HEK293 (cell line): Measurements from ENCODE around the gene CCDC51.

Experiments used
- CTCF ChIA-PET: fragments of 350-600 bp; formaldehyde crosslinking; extraction: SDS; loops from one replicate; lab custom pipeline; 2021; ENCODE audit warnings: antibody characterized with exemption; lab: Yijun Ruan, JAX
- POLR2A ChIA-PET: fragments of 300-600 bp; formaldehyde crosslinking; extraction: SDS; loops from one replicate; lab custom pipeline; 2020; ENCODE audit warnings: antibody characterized with exemption, inconsistent platforms; lab: Yijun Ruan, JAX
- H3K27ac ChIP-seq: fragments of 200-500 bp; sonication (Bioruptor generic); 2 replicates; pipeline ENCODE4 v1.5.1; 2014; ENCODE audit warnings: low read depth, low read length, control low read depth, inconsistent platforms; ENCODE audit errors: extremely low read depth
- H3K36me3 ChIP-seq, 2 experiments: fragments of 200-500 bp in 1 of 2; sonication (Bioruptor generic) in 1 of 2; 1 replicate in 1 of 2; 2 replicates in 1 of 2; pipeline ENCODE4 v1.5.1; 2014 to 2017; ENCODE audit warnings: inconsistent platforms in 2 of 2, low read length in 2 of 2; ENCODE audit not compliant: control insufficient read depth in 2 of 2, insufficient read depth in 1 of 2
- H3K4me1 ChIP-seq: fragments of 200-500 bp; sonication (Bioruptor generic); 2 replicates; pipeline ENCODE4 v1.5.1; 2014; ENCODE audit warnings: mild to moderate bottlenecking, low read length, inconsistent platforms; ENCODE audit not compliant: control insufficient read depth, insufficient read depth
- H3K4me3 ChIP-seq: 2 replicates; pipeline ENCODE4 v1.5.1; 2011; ENCODE audit warnings: low read depth, mild to moderate bottlenecking, control low read depth, low read length, moderate library complexity
- H3K9me3 ChIP-seq: fragments of 200-500 bp; sonication (Bioruptor generic); 2 replicates; pipeline ENCODE4 v1.5.1; 2014; ENCODE audit warnings: low read depth, low read length, inconsistent platforms; ENCODE audit not compliant: control insufficient read depth, insufficient read depth
- GLIS2 ChIP-seq: fragments of 450-650 bp; formaldehyde crosslinking; IDR thresholded peaks from 2 replicates; pipeline ENCODE4 v1.5.1; 2016; ENCODE audit warnings: missing biosample characterization, missing genetic modification characterization
- KLF16 ChIP-seq: fragments of 450-650 bp; formaldehyde crosslinking; IDR thresholded peaks from 2 replicates; pipeline ENCODE4 v1.5.1; 2017; ENCODE audit warnings: missing biosample characterization, missing genetic modification characterization
- KLF8 ChIP-seq: fragments of 450-650 bp; formaldehyde crosslinking; IDR thresholded peaks from 2 replicates; pipeline ENCODE4 v1.5.1; 2016; ENCODE audit warnings: missing biosample characterization, missing genetic modification characterization
- MZF1 ChIP-seq: fragments of 450-650 bp; formaldehyde crosslinking; IDR thresholded peaks from 2 replicates; pipeline ENCODE4 v1.5.1; 2017; ENCODE audit warnings: missing biosample characterization, missing genetic modification characterization, borderline replicate concordance
- SALL2 ChIP-seq: fragments of 450-650 bp; formaldehyde crosslinking; IDR thresholded peaks from 2 replicates; pipeline ENCODE4 v1.5.0; 2017; ENCODE audit warnings: missing biosample characterization, mild to moderate bottlenecking, missing genetic modification characterization, borderline replicate concordance
- SP7 ChIP-seq: fragments of 450-650 bp; formaldehyde crosslinking; IDR thresholded peaks from 2 replicates; pipeline ENCODE4 v1.5.1; 2016; ENCODE audit warnings: missing biosample characterization, missing genetic modification characterization
- ZFP3 ChIP-seq: fragments of 450-650 bp; formaldehyde crosslinking; IDR thresholded peaks from 2 replicates; pipeline ENCODE4 v1.5.1; 2016; ENCODE audit warnings: low read depth, missing biosample characterization, missing genetic modification characterization
- ZNF112 ChIP-seq: fragments of 450-650 bp; formaldehyde crosslinking; IDR thresholded peaks from 2 replicates; pipeline ENCODE4 v1.5.0; 2017; ENCODE audit warnings: missing biosample characterization, missing genetic modification characterization
- ZNF155 ChIP-seq: fragments of 450-650 bp; formaldehyde crosslinking; IDR thresholded peaks from 2 replicates; pipeline ENCODE4 v1.5.1; 2016; ENCODE audit warnings: missing biosample characterization, missing genetic modification characterization
- ZNF202 ChIP-seq: fragments of 450-650 bp; formaldehyde crosslinking; IDR thresholded peaks from 2 replicates; pipeline ENCODE4 v1.5.1; 2016; ENCODE audit warnings: missing biosample characterization, missing genetic modification characterization, borderline replicate concordance
- ZNF239 ChIP-seq: fragments of 450-650 bp; formaldehyde crosslinking; IDR thresholded peaks from 2 replicates; pipeline ENCODE4 v1.5.1; 2016; ENCODE audit warnings: missing biosample characterization, missing genetic modification characterization
- ZNF416 ChIP-seq: fragments of 450-650 bp; formaldehyde crosslinking; IDR thresholded peaks from 2 replicates; pipeline ENCODE4 v1.5.1; 2016; ENCODE audit warnings: missing biosample characterization, missing genetic modification characterization
- ZNF426 ChIP-seq: fragments of 450-650 bp; formaldehyde crosslinking; IDR thresholded peaks from 2 replicates; pipeline ENCODE4 v1.5.1; 2017; ENCODE audit warnings: missing biosample characterization, missing genetic modification characterization, mild to moderate bottlenecking, inconsistent platforms, moderate library complexity
- ZNF433 ChIP-seq: fragments of 450-650 bp; formaldehyde crosslinking; IDR thresholded peaks from 2 replicates; pipeline ENCODE4 v1.5.1; 2016; ENCODE audit warnings: missing biosample characterization, missing genetic modification characterization, low read depth
- ZNF473 ChIP-seq: fragments of 450-650 bp; formaldehyde crosslinking; IDR thresholded peaks from 2 replicates; pipeline ENCODE4 v1.5.1; 2017; ENCODE audit warnings: missing biosample characterization, missing genetic modification characterization
- ZNF544 ChIP-seq: fragments of 450-650 bp; formaldehyde crosslinking; IDR thresholded peaks from 2 replicates; pipeline ENCODE4 v1.5.0; 2017; ENCODE audit warnings: missing biosample characterization, missing genetic modification characterization
- ZNF558 ChIP-seq: fragments of 450-650 bp; formaldehyde crosslinking; IDR thresholded peaks from 2 replicates; pipeline ENCODE4 v1.5.1; 2016; ENCODE audit warnings: missing biosample characterization, missing genetic modification characterization
- ZNF837 ChIP-seq: fragments of 450-650 bp; formaldehyde crosslinking; IDR thresholded peaks from 2 replicates; pipeline ENCODE4 v1.5.1; 2016; ENCODE audit warnings: missing biosample characterization, missing genetic modification characterization
- TF ChIP-seq, protein P1 (sequence below): fragments of 450-650 bp; formaldehyde crosslinking; conservative IDR thresholded peaks from 2 replicates; pipeline ENCODE4 v1.5.1; 2016; ENCODE audit warnings: low read depth, missing biosample characterization, missing genetic modification characterization
- TF ChIP-seq, protein P2 (sequence below): fragments of 450-650 bp; formaldehyde crosslinking; optimal IDR thresholded peaks from 2 replicates; pipeline ENCODE3; 2016; ENCODE audit warnings: missing biosample characterization, mild to moderate bottlenecking, missing genetic modification characterization
- TF ChIP-seq, protein P3 (sequence below): fragments of 450-650 bp; formaldehyde crosslinking; IDR thresholded peaks from 2 replicates; pipeline ENCODE4 v1.5.1; 2016; ENCODE audit warnings: missing biosample characterization, missing genetic modification characterization
- TF ChIP-seq, protein P4 (sequence below): fragments of 450-650 bp; formaldehyde crosslinking; IDR thresholded peaks from 2 replicates; pipeline ENCODE4 v1.5.1; 2017; ENCODE audit warnings: missing biosample characterization, missing genetic modification characterization
- TF ChIP-seq, protein P5 (sequence below): fragments of 450-650 bp; formaldehyde crosslinking; conservative IDR thresholded peaks from 2 replicates; pipeline ENCODE4 v1.5.1; 2016; ENCODE audit warnings: low read depth, missing biosample characterization, missing genetic modification characterization

Gene CCDC51

DNA sequence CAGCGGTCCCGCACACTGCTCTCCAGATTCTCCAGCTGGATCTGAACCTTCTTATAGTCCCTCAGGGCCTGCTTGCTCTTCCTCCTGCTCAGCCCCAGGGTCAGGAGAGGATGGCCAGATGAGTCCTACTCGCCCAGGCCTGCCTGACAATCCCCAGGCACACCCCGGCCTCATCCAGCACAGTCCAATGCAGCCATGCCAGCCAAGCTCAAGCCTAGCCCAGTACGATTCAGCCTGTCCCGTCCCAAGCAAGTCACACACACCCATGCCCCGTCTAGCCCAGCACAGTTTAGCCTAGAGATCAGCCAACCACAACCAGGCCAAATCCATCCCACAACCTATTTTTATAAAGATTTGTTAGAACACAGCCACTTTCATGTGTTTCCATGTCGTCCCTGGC lies 26.8 kb downstream of the CCDC51 start:
- CTCF ChIA-PET = interaction anchor here (1.1 to 2.0 kb wide), 2 partner anchors 12 to 23 kb away, joined by 5 to 8 read pairs; no protein-coding TSS in a partner anchor
- H3K4me1 ChIP-seq = no peaks in the 10 kb centered on the region

DNA sequence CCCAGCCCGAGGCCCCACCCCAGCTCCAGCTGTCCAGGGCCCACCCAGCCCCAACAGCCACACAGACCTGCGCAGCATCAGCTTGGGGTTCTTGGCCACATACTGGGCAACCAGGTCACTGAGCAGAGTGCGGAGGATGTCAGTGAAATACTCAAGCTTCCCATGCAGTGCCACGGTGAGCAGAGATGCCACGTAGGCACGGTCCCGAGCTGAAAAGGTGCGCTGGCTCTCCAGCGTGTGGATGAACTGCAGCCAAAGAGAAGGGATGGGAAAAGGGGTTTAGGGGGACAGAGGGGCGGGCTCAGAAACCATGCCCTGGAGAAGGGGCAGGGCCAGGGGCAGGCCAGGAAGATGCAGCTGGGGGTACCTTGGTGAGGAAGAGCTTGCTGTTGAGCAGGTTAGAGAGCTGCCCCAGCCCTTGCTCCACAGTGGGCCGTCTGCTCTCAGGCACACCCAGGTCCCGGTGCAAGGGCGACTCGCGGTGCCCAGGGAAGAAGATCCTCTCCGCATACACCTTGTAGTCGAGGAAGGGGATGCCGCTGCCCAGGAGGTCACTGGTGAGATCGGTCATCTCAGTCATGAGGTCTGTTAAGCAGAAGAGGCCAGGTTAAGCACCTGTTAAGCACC lies 27.4 kb downstream of the CCDC51 start:
- ChIA-PET POLR2A (no interaction called here), CTCF (interaction anchor here (1.1 to 2.0 kb wide), 2 partner anchors 12 to 24 kb away, joined by 5 to 8 read pairs; no protein-coding TSS in a partner anchor)
- H3K4me3 ChIP-seq = no peak overlapping the region
- H3K4me1 ChIP-seq = no peaks in the 10 kb centered on the region
- no peak overlapping the region for H3K27ac ChIP-seq
- H3K36me3 ChIP-seq = peaks cover 0 to 67% of the 10 kb centered on the region in 2 experiments; a peak in 1 of 3 replicates
- no peaks in the 10 kb centered on the region for H3K9me3 ChIP-seq
- TF ChIP-seq ZNF473 (tag by site-specific recombination) (no peak), KLF8 (no peak), ZNF433 (tag by site-specific recombination) (no peak), ZNF426 (tag by site-specific recombination) (no peak), ZNF155 (tag by site-specific recombination) (no peak), SALL2 (tag by site-specific recombination) (no peak), SP7 (no peak)
- TF ChIP-seq, protein P1, sequence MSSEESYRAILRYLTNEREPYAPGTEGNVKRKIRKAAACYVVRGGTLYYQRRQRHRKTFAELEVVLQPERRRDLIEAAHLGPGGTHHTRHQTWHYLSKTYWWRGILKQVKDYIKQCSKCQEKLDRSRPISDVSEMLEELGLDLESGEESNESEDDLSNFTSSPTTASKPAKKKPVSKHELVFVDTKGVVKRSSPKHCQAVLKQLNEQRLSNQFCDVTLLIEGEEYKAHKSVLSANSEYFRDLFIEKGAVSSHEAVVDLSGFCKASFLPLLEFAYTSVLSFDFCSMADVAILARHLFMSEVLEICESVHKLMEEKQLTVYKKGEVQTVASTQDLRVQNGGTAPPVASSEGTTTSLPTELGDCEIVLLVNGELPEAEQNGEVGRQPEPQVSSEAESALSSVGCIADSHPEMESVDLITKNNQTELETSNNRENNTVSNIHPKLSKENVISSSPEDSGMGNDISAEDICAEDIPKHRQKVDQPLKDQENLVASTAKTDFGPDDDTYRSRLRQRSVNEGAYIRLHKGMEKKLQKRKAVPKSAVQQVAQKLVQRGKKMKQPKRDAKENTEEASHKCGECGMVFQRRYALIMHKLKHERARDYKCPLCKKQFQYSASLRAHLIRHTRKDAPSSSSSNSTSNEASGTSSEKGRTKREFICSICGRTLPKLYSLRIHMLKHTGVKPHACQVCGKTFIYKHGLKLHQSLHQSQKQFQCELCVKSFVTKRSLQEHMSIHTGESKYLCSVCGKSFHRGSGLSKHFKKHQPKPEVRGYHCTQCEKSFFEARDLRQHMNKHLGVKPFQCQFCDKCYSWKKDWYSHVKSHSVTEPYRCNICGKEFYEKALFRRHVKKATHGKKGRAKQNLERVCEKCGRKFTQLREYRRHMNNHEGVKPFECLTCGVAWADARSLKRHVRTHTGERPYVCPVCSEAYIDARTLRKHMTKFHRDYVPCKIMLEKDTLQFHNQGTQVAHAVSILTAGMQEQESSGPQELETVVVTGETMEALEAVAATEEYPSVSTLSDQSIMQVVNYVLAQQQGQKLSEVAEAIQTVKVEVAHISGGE = no peak

More for the DNA sequence above, 26.8 kb downstream of the CCDC51 start:
- no peak overlapping the region for H3K4me3 ChIP-seq
- POLR2A ChIA-PET = no interaction called here
- TF ChIP-seq ZNF558 = no peak
- no peak for TF ChIP-seq ZNF416 (tag by site-specific recombination)
- no peak for TF ChIP-seq GLIS2 (tag by site-specific recombination)
- TF ChIP-seq, protein P2, sequence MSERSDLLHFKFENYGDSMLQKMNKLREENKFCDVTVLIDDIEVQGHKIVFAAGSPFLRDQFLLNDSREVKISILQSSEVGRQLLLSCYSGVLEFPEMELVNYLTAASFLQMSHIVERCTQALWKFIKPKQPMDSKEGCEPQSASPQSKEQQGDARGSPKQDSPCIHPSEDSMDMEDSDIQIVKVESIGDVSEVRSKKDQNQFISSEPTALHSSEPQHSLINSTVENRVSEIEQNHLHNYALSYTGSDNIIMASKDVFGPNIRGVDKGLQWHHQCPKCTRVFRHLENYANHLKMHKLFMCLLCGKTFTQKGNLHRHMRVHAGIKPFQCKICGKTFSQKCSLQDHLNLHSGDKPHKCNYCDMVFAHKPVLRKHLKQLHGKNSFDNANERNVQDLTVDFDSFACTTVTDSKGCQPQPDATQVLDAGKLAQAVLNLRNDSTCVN (tag by site-specific recombination) = no peak
- no peak for TF ChIP-seq ZNF837 (tag by site-specific recombination)
- no peak for TF ChIP-seq ZNF473 (tag by site-specific recombination)
- no peak for TF ChIP-seq MZF1 (tag by site-specific recombination)
- TF ChIP-seq ZNF112 (tag by site-specific recombination) = no peak
- TF ChIP-seq, protein P3, sequence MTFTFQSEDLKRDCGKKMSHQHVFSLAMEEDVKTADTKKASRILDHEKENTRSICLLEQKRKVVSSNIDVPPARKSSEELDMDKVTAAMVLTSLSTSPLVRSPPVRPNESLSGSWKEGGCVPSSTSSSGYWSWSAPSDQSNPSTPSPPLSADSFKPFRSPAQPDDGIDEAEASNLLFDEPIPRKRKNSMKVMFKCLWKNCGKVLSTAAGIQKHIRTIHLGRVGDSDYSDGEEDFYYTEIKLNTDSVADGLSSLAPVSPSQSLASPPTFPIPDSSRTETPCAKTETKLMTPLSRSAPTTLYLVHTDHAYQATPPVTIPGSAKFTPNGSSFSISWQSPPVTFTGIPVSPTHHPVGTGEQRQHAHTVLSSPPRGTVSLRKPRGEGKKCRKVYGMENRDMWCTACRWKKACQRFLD (tag by site-specific recombination) = no peak
- no peak for TF ChIP-seq ZNF544 (tag by site-specific recombination)
- TF ChIP-seq KLF16 (tag by site-specific recombination) = no peak
- no peak for TF ChIP-seq ZNF202 (tag by site-specific recombination)
- TF ChIP-seq, protein P4, sequence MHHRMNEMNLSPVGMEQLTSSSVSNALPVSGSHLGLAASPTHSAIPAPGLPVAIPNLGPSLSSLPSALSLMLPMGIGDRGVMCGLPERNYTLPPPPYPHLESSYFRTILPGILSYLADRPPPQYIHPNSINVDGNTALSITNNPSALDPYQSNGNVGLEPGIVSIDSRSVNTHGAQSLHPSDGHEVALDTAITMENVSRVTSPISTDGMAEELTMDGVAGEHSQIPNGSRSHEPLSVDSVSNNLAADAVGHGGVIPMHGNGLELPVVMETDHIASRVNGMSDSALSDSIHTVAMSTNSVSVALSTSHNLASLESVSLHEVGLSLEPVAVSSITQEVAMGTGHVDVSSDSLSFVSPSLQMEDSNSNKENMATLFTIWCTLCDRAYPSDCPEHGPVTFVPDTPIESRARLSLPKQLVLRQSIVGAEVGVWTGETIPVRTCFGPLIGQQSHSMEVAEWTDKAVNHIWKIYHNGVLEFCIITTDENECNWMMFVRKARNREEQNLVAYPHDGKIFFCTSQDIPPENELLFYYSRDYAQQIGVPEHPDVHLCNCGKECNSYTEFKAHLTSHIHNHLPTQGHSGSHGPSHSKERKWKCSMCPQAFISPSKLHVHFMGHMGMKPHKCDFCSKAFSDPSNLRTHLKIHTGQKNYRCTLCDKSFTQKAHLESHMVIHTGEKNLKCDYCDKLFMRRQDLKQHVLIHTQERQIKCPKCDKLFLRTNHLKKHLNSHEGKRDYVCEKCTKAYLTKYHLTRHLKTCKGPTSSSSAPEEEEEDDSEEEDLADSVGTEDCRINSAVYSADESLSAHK = no peak
- no peak for TF ChIP-seq ZNF239
- TF ChIP-seq, protein P5, sequence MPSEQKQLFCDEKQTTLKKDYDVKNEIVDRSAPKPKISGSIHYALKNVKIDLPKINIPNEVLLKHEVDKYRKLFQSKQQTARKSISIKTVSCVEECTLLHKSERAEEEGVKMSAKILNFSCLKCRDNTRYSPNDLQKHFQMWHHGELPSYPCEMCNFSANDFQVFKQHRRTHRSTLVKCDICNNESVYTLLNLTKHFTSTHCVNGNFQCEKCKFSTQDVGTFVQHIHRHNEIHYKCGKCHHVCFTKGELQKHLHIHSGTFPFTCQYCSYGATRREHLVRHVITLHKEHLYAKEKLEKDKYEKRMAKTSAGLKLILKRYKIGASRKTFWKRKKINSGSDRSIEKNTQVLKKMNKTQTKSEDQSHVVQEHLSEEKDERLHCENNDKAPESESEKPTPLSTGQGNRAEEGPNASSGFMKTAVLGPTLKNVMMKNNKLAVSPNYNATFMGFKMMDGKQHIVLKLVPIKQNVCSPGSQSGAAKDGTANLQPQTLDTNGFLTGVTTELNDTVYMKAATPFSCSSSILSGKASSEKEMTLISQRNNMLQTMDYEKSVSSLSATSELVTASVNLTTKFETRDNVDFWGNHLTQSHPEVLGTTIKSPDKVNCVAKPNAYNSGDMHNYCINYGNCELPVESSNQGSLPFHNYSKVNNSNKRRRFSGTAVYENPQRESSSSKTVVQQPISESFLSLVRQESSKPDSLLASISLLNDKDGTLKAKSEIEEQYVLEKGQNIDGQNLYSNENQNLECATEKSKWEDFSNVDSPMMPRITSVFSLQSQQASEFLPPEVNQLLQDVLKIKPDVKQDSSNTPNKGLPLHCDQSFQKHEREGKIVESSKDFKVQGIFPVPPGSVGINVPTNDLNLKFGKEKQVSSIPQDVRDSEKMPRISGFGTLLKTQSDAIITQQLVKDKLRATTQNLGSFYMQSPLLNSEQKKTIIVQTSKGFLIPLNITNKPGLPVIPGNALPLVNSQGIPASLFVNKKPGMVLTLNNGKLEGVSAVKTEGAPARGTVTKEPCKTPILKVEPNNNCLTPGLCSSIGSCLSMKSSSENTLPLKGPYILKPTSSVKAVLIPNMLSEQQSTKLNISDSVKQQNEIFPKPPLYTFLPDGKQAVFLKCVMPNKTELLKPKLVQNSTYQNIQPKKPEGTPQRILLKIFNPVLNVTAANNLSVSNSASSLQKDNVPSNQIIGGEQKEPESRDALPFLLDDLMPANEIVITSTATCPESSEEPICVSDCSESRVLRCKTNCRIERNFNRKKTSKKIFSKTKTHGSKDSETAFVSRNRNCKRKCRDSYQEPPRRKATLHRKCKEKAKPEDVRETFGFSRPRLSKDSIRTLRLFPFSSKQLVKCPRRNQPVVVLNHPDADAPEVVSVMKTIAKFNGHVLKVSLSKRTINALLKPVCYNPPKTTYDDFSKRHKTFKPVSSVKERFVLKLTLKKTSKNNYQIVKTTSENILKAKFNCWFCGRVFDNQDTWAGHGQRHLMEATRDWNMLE (tag by site-specific recombination) = no peak
- no peak for TF ChIP-seq ZNF155 (tag by site-specific recombination)
- no peak for TF ChIP-seq ZFP3 (tag by site-specific recombination)
- no peak for TF ChIP-seq ZNF426 (tag by site-specific recombination)
- H3K27ac ChIP-seq = no peak overlapping the region
- H3K9me3 ChIP-seq = no peaks in the 10 kb centered on the region
- H3K36me3 ChIP-seq = peaks cover 0 to 67% of the 10 kb centered on the region in 2 experiments; a peak in 1 of 3 replicates
